ENCODE data around the gene MSI2.

The MSI2 gene

GRCh38 chr17:57626520-57627210 lies 370.3 kb downstream of the MSI2 start:
- no peak for DNase-seq (ENCODE audit: low read depth in 1 of 2, low spot score in 1 of 2)

- DNase-seq (ENCODE audit: low read depth in 1 of 2, low spot score in 1 of 2), result no peak
Observed at GRCh38 chr17:57627591-57627990, 371.3 kb downstream of the MSI2 start.

GRCh38 chr17:57628421-57628820 lies 372.1 kb downstream of the MSI2 start:
- DNase-seq (ENCODE audit: low read depth in 1 of 2, low spot score in 1 of 2), result no peak

- DNase-seq (ENCODE audit: low read depth in 1 of 2, low spot score in 1 of 2), result no peak
Observed at GRCh38 chr17:57629470-57629869, 373.1 kb downstream of the MSI2 start.

- no peak for DNase-seq (ENCODE audit: low read depth in 1 of 2, low spot score in 1 of 2)
Observed at GRCh38 chr17:57629886-57630285, 373.6 kb downstream of the MSI2 start.

- DNase-seq (ENCODE audit: low read depth in 1 of 2, low spot score in 1 of 2), result no peak
Observed at GRCh38 chr17:57630736-57631135, 374.4 kb downstream of the MSI2 start.

GRCh38 chr17:57631871-57632270 lies 375.5 kb downstream of the MSI2 start:
- no peak for DNase-seq (ENCODE audit: low read depth in 1 of 2, low spot score in 1 of 2)

- no peak for DNase-seq (ENCODE audit: low read depth in 1 of 2, low spot score in 1 of 2)
Observed at GRCh38 chr17:57632294-57632693, 376.0 kb downstream of the MSI2 start.

- DNase-seq (ENCODE audit: low read depth in 1 of 2, low spot score in 1 of 2), result no peak
Observed at GRCh38 chr17:57633236-57633635, 376.9 kb downstream of the MSI2 start.

GRCh38 chr17:57634713-57635465 lies 378.6 kb downstream of the MSI2 start:
- no peak for DNase-seq (ENCODE audit: low read depth in 1 of 2, low spot score in 1 of 2)

- no peak for DNase-seq (ENCODE audit: low read depth in 1 of 2, low spot score in 1 of 2)
Observed at GRCh38 chr17:57636274-57636673, 380.0 kb downstream of the MSI2 start.

GRCh38 chr17:57636985-57637665 lies 380.8 kb downstream of the MSI2 start:
- no peak for DNase-seq (ENCODE audit: low read depth in 1 of 2, low spot score in 1 of 2)

- DNase-seq (ENCODE audit: low read depth in 1 of 2, low spot score in 1 of 2), result no peak
Observed at GRCh38 chr17:57637666-57638010, 381.3 kb downstream of the MSI2 start.

GRCh38 chr17:57638284-57638683 lies 382.0 kb downstream of the MSI2 start:
- no peak for DNase-seq (ENCODE audit: low read depth in 1 of 2, low spot score in 1 of 2)

- no peak for DNase-seq (ENCODE audit: low read depth in 1 of 2, low spot score in 1 of 2)
Observed at GRCh38 chr17:57639381-57639780, 383.1 kb downstream of the MSI2 start.

GRCh38 chr17:57640079-57640478 lies 383.8 kb downstream of the MSI2 start:
- no peak for DNase-seq (ENCODE audit: low read depth in 1 of 2, low spot score in 1 of 2)

GRCh38 chr17:57641761-57642160 lies 385.4 kb downstream of the MSI2 start:
- DNase-seq (ENCODE audit: low read depth in 1 of 2, low spot score in 1 of 2), result no peak

GRCh38 chr17:57643062-57643461 lies 386.7 kb downstream of the MSI2 start:
- DNase-seq (ENCODE audit: low read depth in 1 of 2, low spot score in 1 of 2), result no peak

- DNase-seq (ENCODE audit: low read depth in 1 of 2, low spot score in 1 of 2), result no peak
Observed at GRCh38 chr17:57644326-57644725, 388.0 kb downstream of the MSI2 start.

- no peak for DNase-seq (ENCODE audit: low read depth in 1 of 2, low spot score in 1 of 2)
Observed at GRCh38 chr17:57645950-57646665, 389.8 kb downstream of the MSI2 start.

- no peak for DNase-seq (ENCODE audit: low read depth in 1 of 2, low spot score in 1 of 2)
Observed at GRCh38 chr17:57648720-57649119, 392.4 kb downstream of the MSI2 start.

GRCh38 chr17:57649191-57649590 lies 392.9 kb downstream of the MSI2 start:
- no peak for DNase-seq (ENCODE audit: low read depth in 1 of 2, low spot score in 1 of 2)

All from stimulated activated CD4-positive, alpha-beta T cell treated with anti-CD3 and anti-CD28 coated beads, Interleukin-15, amount 100 ng/mL, for 1 hour (primary cell).